SJCRH30 (cell line): ENCODE data around the gene LBHD2. TPM values are rescaled to one million over a fixed set of nuclear protein-coding genes. Genes with fewer than 3 reads are reported as not detected.
"Not testable (repeated sequence)": the region's sequence is repeated elsewhere in the genome, so short reads cannot be mapped to it uniquely, and the experiment has no call there.

Experiments used
- DNase-seq, 2 experiments: peaks; one replicate each; pipeline ENCODE4 v3.0.0-alpha.2; 2015 to 2020
- H3K27ac ChIP-seq: fragments of 250-450 bp; sonication (Bioruptor Pico); 2 replicates; pipeline ENCODE4 v1.5.1; 2020; ENCODE audit warnings: mild to moderate bottlenecking, moderate library complexity
- H3K27me3 ChIP-seq: fragments of 250-450 bp; sonication (Bioruptor Pico); 2 replicates; pipeline ENCODE4 v1.5.1; 2020; ENCODE audit warnings: mild to moderate bottlenecking, moderate library complexity
- H3K36me3 ChIP-seq: fragments of 250-450 bp; sonication (Bioruptor Pico); 2 replicates; pipeline ENCODE4 v1.5.1; 2020; ENCODE audit warnings: mild to moderate bottlenecking, moderate library complexity
- H3K4me1 ChIP-seq: fragments of 250-450 bp; sonication (Bioruptor Pico); 2 replicates; pipeline ENCODE4 v1.5.1; 2020; ENCODE audit warnings: mild to moderate bottlenecking, moderate library complexity
- H3K4me3 ChIP-seq: fragments of 250-450 bp; sonication (Bioruptor Pico); 2 replicates; pipeline ENCODE4 v1.5.1; 2020; ENCODE audit warnings: mild to moderate bottlenecking, moderate library complexity
- H3K9me3 ChIP-seq: fragments of 250-450 bp; sonication (Bioruptor Pico); replicated peaks from 2 replicates; pipeline ENCODE4 v1.5.1; 2020; ENCODE audit warnings: mild to moderate bottlenecking, moderate library complexity
- total RNA-seq: library from RNA; depleted of rRNA; stranded (reverse); fragments of >200 nt; shearing (Covaris generic); gene quantifications from 2 replicates; pipeline ENCODE4 v1.2.3, GENCODE V29; 2014

Gene LBHD2
- total RNA-seq, 1 experiment from 2014 or later, result not detected

- H3K9me3 ChIP-seq, result no peaks in the 10 kb centered on the region
- no peak overlapping the region for H3K4me3 ChIP-seq
- H3K4me1 ChIP-seq, result peaks cover 46% of the 10 kb centered on the region
- H3K36me3 ChIP-seq, result no peaks in the 10 kb centered on the region
- H3K27me3 ChIP-seq, result no peaks in the 10 kb centered on the region
- DNase-seq, result no peak
- H3K27ac ChIP-seq, result no peak overlapping the region
Measured at GRCh38 chr14:103112400-103113243, 28.6 kb downstream of the LBHD2 start.

- no peaks in the 10 kb centered on the region for H3K9me3 ChIP-seq
- H3K27ac ChIP-seq, result no peak overlapping the region
- H3K4me3 ChIP-seq, result no peak overlapping the region
- H3K4me1 ChIP-seq, result peaks cover 43% of the 10 kb centered on the region
- no peaks in the 10 kb centered on the region for H3K36me3 ChIP-seq
- DNase-seq, result no peak
- H3K27me3 ChIP-seq, result no peaks in the 10 kb centered on the region
Measured at GRCh38 chr14:103113303-103113702, 29.3 kb downstream of the LBHD2 start.

GRCh38 chr14:103113774-103114173 lies 29.8 kb downstream of the LBHD2 start:
- peaks cover 43% of the 10 kb centered on the region for H3K4me1 ChIP-seq

GRCh38 chr14:103115086-103115679 lies 31.2 kb downstream of the LBHD2 start:
- H3K36me3 ChIP-seq, H3K4me3 ChIP-seq, DNase-seq, H3K27ac ChIP-seq, H3K9me3 ChIP-seq, H3K27me3 ChIP-seq: not testable (repeated sequence)
- peaks cover 41% of the 10 kb centered on the region for H3K4me1 ChIP-seq

More at GRCh38 chr14:103113774-103114173, 29.8 kb downstream of the LBHD2 start:
- no peaks in the 10 kb centered on the region for H3K36me3 ChIP-seq
- no peak overlapping the region for H3K27ac ChIP-seq
- H3K4me3 ChIP-seq, result no peak overlapping the region
- no peaks in the 10 kb centered on the region for H3K9me3 ChIP-seq
- no peak for DNase-seq
- no peaks in the 10 kb centered on the region for H3K27me3 ChIP-seq

- H3K9me3 ChIP-seq, result no peaks in the 10 kb centered on the region
- no peak overlapping the region for H3K4me3 ChIP-seq
- no peaks in the 10 kb centered on the region for H3K36me3 ChIP-seq
- H3K4me1 ChIP-seq, result peaks cover 34% of the 10 kb centered on the region
- DNase-seq, result no peak
- H3K27me3 ChIP-seq, result no peaks in the 10 kb centered on the region
- no peak overlapping the region for H3K27ac ChIP-seq
Measured at GRCh38 chr14:103115845-103116572, 32.0 kb downstream of the LBHD2 start.

- Histone ChIP-seq H3K36me3 (no peaks in the 10 kb centered on the region), H3K9me3 (no peaks in the 10 kb centered on the region), H3K27ac (no peak overlapping the region), H3K27me3 (no peaks in the 10 kb centered on the region), H3K4me3 (no peak overlapping the region), H3K4me1 (peaks cover 34% of the 10 kb centered on the region)
- no peak for DNase-seq
Measured at GRCh38 chr14:103116636-103117035, 32.6 kb downstream of the LBHD2 start.

GRCh38 chr14:103117499-103117898 lies 33.5 kb downstream of the LBHD2 start:
- DNase-seq, H3K4me3 ChIP-seq, H3K9me3 ChIP-seq, H3K27me3 ChIP-seq, H3K36me3 ChIP-seq, H3K27ac ChIP-seq: not testable (repeated sequence)
- peaks cover 29% of the 10 kb centered on the region for H3K4me1 ChIP-seq

- H3K4me3 ChIP-seq, result no peak overlapping the region
- H3K4me1 ChIP-seq, result peaks cover 27% of the 10 kb centered on the region
- peak; percentile 71 to 77 for DNase-seq
- no peaks in the 10 kb centered on the region for H3K36me3 ChIP-seq
- H3K27me3 ChIP-seq, result no peaks in the 10 kb centered on the region
- no peaks in the 10 kb centered on the region for H3K9me3 ChIP-seq
- no peak overlapping the region for H3K27ac ChIP-seq
Measured at GRCh38 chr14:103118018-103118662, 34.1 kb downstream of the LBHD2 start.

GRCh38 chr14:103118663-103119404 lies 34.8 kb downstream of the LBHD2 start:
- no peak for DNase-seq
- no peaks in the 10 kb centered on the region for H3K9me3 ChIP-seq
- no peaks in the 10 kb centered on the region for H3K27me3 ChIP-seq
- H3K36me3 ChIP-seq, result no peaks in the 10 kb centered on the region
- H3K27ac ChIP-seq, result no peak overlapping the region
- H3K4me3 ChIP-seq, result no peak overlapping the region
- peaks cover 32% of the 10 kb centered on the region for H3K4me1 ChIP-seq

GRCh38 chr14:103119527-103119926 lies 35.5 kb downstream of the LBHD2 start:
- not testable (repeated sequence) for H3K9me3 ChIP-seq, H3K36me3 ChIP-seq, H3K27me3 ChIP-seq, H3K27ac ChIP-seq, H3K4me3 ChIP-seq, DNase-seq
- H3K4me1 ChIP-seq, result peaks cover 34% of the 10 kb centered on the region

- peak in 1 of 2 experiments; percentile 47 for DNase-seq
- no peak overlapping the region for H3K27ac ChIP-seq
- peaks cover 34% of the 10 kb centered on the region for H3K4me1 ChIP-seq
- H3K9me3 ChIP-seq, result no peaks in the 10 kb centered on the region
- no peak overlapping the region for H3K4me3 ChIP-seq
- no peaks in the 10 kb centered on the region for H3K27me3 ChIP-seq
- H3K36me3 ChIP-seq, result no peaks in the 10 kb centered on the region
Measured at GRCh38 chr14:103121121-103121845, 37.3 kb downstream of the LBHD2 start.

GRCh38 chr14:103121846-103122584 lies 38.0 kb downstream of the LBHD2 start:
- H3K27ac ChIP-seq, result peak overlapping the region; percentile 63
- no peaks in the 10 kb centered on the region for H3K36me3 ChIP-seq
- no peaks in the 10 kb centered on the region for H3K9me3 ChIP-seq
- peaks cover 34% of the 10 kb centered on the region for H3K4me1 ChIP-seq
- peak overlapping the region; percentile 41 for H3K4me3 ChIP-seq
- no peaks in the 10 kb centered on the region for H3K27me3 ChIP-seq
- peak; percentile 88 for DNase-seq

- Histone ChIP-seq H3K9me3 (no peaks in the 10 kb centered on the region), H3K36me3 (no peaks in the 10 kb centered on the region), H3K27ac (peak overlapping the region; percentile 63), H3K27me3 (no peaks in the 10 kb centered on the region), H3K4me3 (peak overlapping the region; percentile 41), H3K4me1 (peaks cover 34% of the 10 kb centered on the region)
- peak; percentile 65 to 72 for DNase-seq
Measured at GRCh38 chr14:103122585-103122946, 38.6 kb downstream of the LBHD2 start.
